Thymus (tissue), 11 donors: ENCODE results near the gene SLC23A1. TPM values are rescaled to one million over a fixed set of nuclear protein-coding genes. Genes with fewer than 3 reads are reported as not detected.

Experiments used
- DNase-seq, 9 donors: peaks; one replicate each; pipeline ENCODE4 v3.0.0-alpha.2; 2013; ENCODE audit warnings: low spot score in 9 of 9, low read depth in 6 of 9, missing footprints in 1 of 9
- H3K27ac ChIP-seq, 2 donors: one replicate each; pipeline ENCODE4 v1.5.1; 2013; ENCODE audit warnings: control low read depth in 1 of 2, low read depth in 1 of 2, low read length in 1 of 2, mild to moderate bottlenecking in 1 of 2, moderate library complexity in 1 of 2
- H3K27me3 ChIP-seq, 2 donors: one replicate each; pipeline ENCODE4 v1.5.1; 2013; ENCODE audit warnings: low read length in 1 of 2; ENCODE audit not compliant: control insufficient read depth in 2 of 2, insufficient read depth in 1 of 2
- H3K36me3 ChIP-seq, 2 donors: one replicate each; pipeline ENCODE4 v1.5.1; 2013; ENCODE audit warnings: low read length in 1 of 2, mild to moderate bottlenecking in 1 of 2, moderate library complexity in 1 of 2; ENCODE audit not compliant: control insufficient read depth in 2 of 2, insufficient read depth in 2 of 2
- H3K4me1 ChIP-seq, 2 donors: one replicate each; pipeline ENCODE4 v1.5.1; 2013; ENCODE audit warnings: low read length in 2 of 2; ENCODE audit not compliant: control insufficient read depth in 2 of 2, insufficient read depth in 2 of 2
- H3K4me3 ChIP-seq, 2 donors: one replicate each; pipeline ENCODE4 v1.5.1; 2013; ENCODE audit warnings: low read length in 2 of 2, control low read depth in 1 of 2, mild to moderate bottlenecking in 1 of 2
- H3K9me3 ChIP-seq, 2 donors: one replicate each; pipeline ENCODE4 v1.5.1; 2013; ENCODE audit warnings: low read length in 1 of 2, mild to moderate bottlenecking in 1 of 2; ENCODE audit not compliant: control insufficient read depth in 2 of 2, insufficient read depth in 1 of 2
- WGBS: extraction: QIAGEN DNeasy Blood & Tissue Kit; methylation state at CpG from one replicate; pipeline ENCODE4 v1.1.7; 2013; 5-methylcytosine and 5-hydroxymethylcytosine counted together
- polyA plus RNA-seq: library from polyadenylated mRNA; stranded (reverse); fragments of 200-250 nt; gene quantifications from one replicate; pipeline ENCODE4 v1.2.3, GENCODE V29; 2013
- total RNA-seq: library from RNA; stranded (reverse); fragments of 120-200 nt; gene quantifications from one replicate; pipeline ENCODE4 v1.2.4, GENCODE V29; 2013
- donor health status: healthy.

Gene SLC23A1
- total and polyA plus RNA-seq, 2 donors, result 1.1 to 5.4 TPM

- H3K4me3 ChIP-seq, result no peak overlapping the region
- H3K36me3 ChIP-seq, result peaks cover 8 to 12% of the 10 kb centered on the region in 2 donors
- no peak overlapping the region for H3K27ac ChIP-seq
- no peak for DNase-seq
- no peaks in the 10 kb centered on the region for H3K9me3 ChIP-seq
- no peaks in the 10 kb centered on the region for H3K27me3 ChIP-seq
- 34% methylated on average over 4 of the region's 4 CpGs for WGBS
- peaks cover 2 to 17% of the 10 kb centered on the region in 2 donors for H3K4me1 ChIP-seq
These were observed 34.1 kb upstream of the SLC23A1 start for GRCh38 chr5:139417214-139417613.

- no peaks in the 10 kb centered on the region for H3K9me3 ChIP-seq
- no peak for DNase-seq
- H3K4me1 ChIP-seq, result peaks cover 2 to 17% of the 10 kb centered on the region in 2 donors
- peaks cover 8 to 12% of the 10 kb centered on the region in 2 donors for H3K36me3 ChIP-seq
- H3K27ac ChIP-seq, result no peak overlapping the region
- H3K27me3 ChIP-seq, result no peaks in the 10 kb centered on the region
- no peak overlapping the region for H3K4me3 ChIP-seq
- WGBS, result 98% methylated on average over 9 of the region's 9 CpGs
These were observed 33.6 kb upstream of the SLC23A1 start for GRCh38 chr5:139416651-139417050.

GRCh38 chr5:139415869-139416268 is 32.8 kb upstream of the SLC23A1 start:
- no peak overlapping the region for H3K27ac ChIP-seq
- H3K27me3 ChIP-seq, result no peaks in the 10 kb centered on the region
- peaks cover 8 to 12% of the 10 kb centered on the region in 2 donors for H3K36me3 ChIP-seq
- no peak for DNase-seq
- H3K4me1 ChIP-seq, result peaks cover 2 to 17% of the 10 kb centered on the region in 2 donors
- H3K9me3 ChIP-seq, result no peaks in the 10 kb centered on the region
- H3K4me3 ChIP-seq, result no peak overlapping the region

GRCh38 chr5:139415221-139415861 is 32.2 kb upstream of the SLC23A1 start:
- whole genome bisulfite sequencing, result 82% methylated on average over 8 of the region's 8 CpGs

GRCh38 chr5:139414581-139415130 is 31.6 kb upstream of the SLC23A1 start:
- no peak overlapping the region for H3K27ac ChIP-seq
- no peak for DNase-seq
- H3K4me1 ChIP-seq, result peaks cover 2 to 17% of the 10 kb centered on the region in 2 donors
- H3K9me3 ChIP-seq, result no peaks in the 10 kb centered on the region
- H3K36me3 ChIP-seq, result peaks cover 8 to 12% of the 10 kb centered on the region in 2 donors
- no peak overlapping the region for H3K4me3 ChIP-seq
- WGBS, result 81% methylated on average over 9 of the region's 9 CpGs
- no peaks in the 10 kb centered on the region for H3K27me3 ChIP-seq

More at GRCh38 chr5:139415221-139415861, 32.2 kb upstream of the SLC23A1 start:
- H3K36me3 ChIP-seq, result peaks cover 8 to 12% of the 10 kb centered on the region in 2 donors
- no peaks in the 10 kb centered on the region for H3K9me3 ChIP-seq
- no peaks in the 10 kb centered on the region for H3K27me3 ChIP-seq
- H3K4me1 ChIP-seq, result peaks cover 2 to 17% of the 10 kb centered on the region in 2 donors
- no peak for DNase-seq
- H3K4me3 ChIP-seq, result no peak overlapping the region
- H3K27ac ChIP-seq, result no peak overlapping the region

GRCh38 chr5:139413963-139414362 is 30.9 kb upstream of the SLC23A1 start:
- DNase-seq, result no peak
- H3K9me3 ChIP-seq, result no peaks in the 10 kb centered on the region
- 94% methylated on average over 6 of the region's 6 CpGs for WGBS
- no peaks in the 10 kb centered on the region for H3K27me3 ChIP-seq
- no peak overlapping the region for H3K4me3 ChIP-seq
- peaks cover 2 to 17% of the 10 kb centered on the region in 2 donors for H3K4me1 ChIP-seq
- H3K27ac ChIP-seq, result no peak overlapping the region
- peaks cover 4 to 7% of the 10 kb centered on the region in 2 donors for H3K36me3 ChIP-seq

GRCh38 chr5:139413153-139413552 is 30.1 kb upstream of the SLC23A1 start:
- WGBS, result 98% methylated on average over 6 of the region's 6 CpGs
- no peaks in the 10 kb centered on the region for H3K9me3 ChIP-seq
- no peaks in the 10 kb centered on the region for H3K36me3 ChIP-seq
- no peak overlapping the region for H3K4me3 ChIP-seq
- H3K27ac ChIP-seq, result no peak overlapping the region
- H3K27me3 ChIP-seq, result no peaks in the 10 kb centered on the region
- peaks cover 2 to 17% of the 10 kb centered on the region in 2 donors for H3K4me1 ChIP-seq
- no peak for DNase-seq

- 96% methylated on average over 17 of the region's 17 CpGs for WGBS
- Histone ChIP-seq H3K4me3 (no peak overlapping the region), H3K27ac (no peak overlapping the region), H3K4me1 (peaks cover 2 to 14% of the 10 kb centered on the region in 2 donors), H3K36me3 (no peaks in the 10 kb centered on the region), H3K9me3 (no peaks in the 10 kb centered on the region), H3K27me3 (no peaks in the 10 kb centered on the region)
- no peak for DNase-seq
These were observed 28.1 kb upstream of the SLC23A1 start for GRCh38 chr5:139410993-139411828.
